ENCODE results near the gene MAN1C1. TPM values are rescaled to one million over a fixed set of nuclear protein-coding genes. Genes with fewer than 3 reads are reported as not detected.

The MAN1C1 gene
- total RNA-seq, 2 donors from 2014 or later = 2.2 to 4.3 TPM

DNA sequence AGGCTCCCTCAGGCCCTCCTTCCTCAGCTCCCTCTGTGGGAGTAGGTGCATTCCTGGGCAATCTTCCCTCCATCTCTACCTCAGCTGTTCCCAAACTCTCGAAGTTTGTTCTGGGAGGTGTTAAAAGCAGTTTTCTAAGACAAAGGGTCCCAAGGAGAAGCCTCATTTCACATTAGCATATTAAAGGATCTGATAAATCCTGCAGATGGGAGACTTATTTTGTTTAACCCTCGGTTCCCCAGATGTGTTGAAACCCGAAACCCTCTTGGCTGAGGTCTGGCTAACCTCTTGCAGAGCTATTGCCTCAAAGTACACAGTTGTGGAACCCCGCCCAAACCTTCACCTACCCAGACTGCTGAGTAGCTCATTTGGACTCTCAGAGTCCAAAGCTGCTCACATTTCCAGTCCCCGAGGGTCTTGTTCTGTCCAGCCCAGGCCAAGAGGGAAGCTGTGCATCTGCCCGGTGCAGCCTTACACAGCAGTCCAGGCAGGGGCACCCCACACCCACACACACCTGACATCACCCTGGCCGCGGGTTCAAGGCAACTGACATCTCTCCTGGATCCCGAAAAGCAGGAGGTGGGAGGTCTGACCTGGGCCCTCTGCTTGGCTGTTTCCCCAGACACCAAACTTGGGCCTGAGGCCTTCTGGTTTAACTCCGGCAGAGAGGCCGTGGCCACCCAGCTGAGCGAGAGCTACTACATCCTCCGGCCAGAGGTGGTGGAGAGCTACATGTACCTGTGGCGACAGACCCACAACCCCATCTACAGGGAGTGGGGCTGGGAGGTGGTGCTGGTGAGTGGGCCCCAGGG is 163.9 kb downstream of the MAN1C1 start:
- H3K4me3 Mint-ChIP-seq = no peak overlapping the region
- Histone ChIP-seq H3K9me3 (ENCODE audit: control insufficient read depth, low read length) (no peaks in the 10 kb centered on the region), H3K4me1 (ENCODE audit: control insufficient read depth, insufficient read depth, low read length) (peaks cover 5% of the 10 kb centered on the region), H3K27ac (ENCODE audit: low read depth, low read length) (no peak overlapping the region), H3K4me3 (ENCODE audit: low read length) (no peak overlapping the region), H3K27me3 (ENCODE audit: control insufficient read depth, insufficient read depth, low read length, poor library complexity, severe bottlenecking) (no peaks in the 10 kb centered on the region), H3K9ac (ENCODE audit: extremely low read depth, low read length, poor library complexity, severe bottlenecking) (no peak overlapping the region), H3K36me3 (ENCODE audit: control insufficient read depth, insufficient read depth, low read length) (no peaks in the 10 kb centered on the region)
- H3K36me3 Mint-ChIP-seq (ENCODE audit: low read depth) = no peaks in the 10 kb centered on the region
- peak; percentile 84 for DNase-seq
- no peaks in the 10 kb centered on the region for H3K9me3 Mint-ChIP-seq
- H3K4me1 Mint-ChIP-seq = peaks cover 24% of the 10 kb centered on the region
- no peaks in the 10 kb centered on the region for H3K27me3 Mint-ChIP-seq (ENCODE audit: insufficient read depth)
- TF ChIP-seq, protein P1, sequence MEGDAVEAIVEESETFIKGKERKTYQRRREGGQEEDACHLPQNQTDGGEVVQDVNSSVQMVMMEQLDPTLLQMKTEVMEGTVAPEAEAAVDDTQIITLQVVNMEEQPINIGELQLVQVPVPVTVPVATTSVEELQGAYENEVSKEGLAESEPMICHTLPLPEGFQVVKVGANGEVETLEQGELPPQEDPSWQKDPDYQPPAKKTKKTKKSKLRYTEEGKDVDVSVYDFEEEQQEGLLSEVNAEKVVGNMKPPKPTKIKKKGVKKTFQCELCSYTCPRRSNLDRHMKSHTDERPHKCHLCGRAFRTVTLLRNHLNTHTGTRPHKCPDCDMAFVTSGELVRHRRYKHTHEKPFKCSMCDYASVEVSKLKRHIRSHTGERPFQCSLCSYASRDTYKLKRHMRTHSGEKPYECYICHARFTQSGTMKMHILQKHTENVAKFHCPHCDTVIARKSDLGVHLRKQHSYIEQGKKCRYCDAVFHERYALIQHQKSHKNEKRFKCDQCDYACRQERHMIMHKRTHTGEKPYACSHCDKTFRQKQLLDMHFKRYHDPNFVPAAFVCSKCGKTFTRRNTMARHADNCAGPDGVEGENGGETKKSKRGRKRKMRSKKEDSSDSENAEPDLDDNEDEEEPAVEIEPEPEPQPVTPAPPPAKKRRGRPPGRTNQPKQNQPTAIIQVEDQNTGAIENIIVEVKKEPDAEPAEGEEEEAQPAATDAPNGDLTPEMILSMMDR (conservative IDR thresholded peaks at IDR 0.05) = no peak
- WGBS, 2 experiments (ENCODE audit: insufficient coverage in 1 of 2, insufficient read length in 1 of 2) = 46 to 63% methylated on average over 7 to 14 of the region's 14 CpGs
- H3K27ac Mint-ChIP-seq = peak overlapping the region; percentile 44

DNA sequence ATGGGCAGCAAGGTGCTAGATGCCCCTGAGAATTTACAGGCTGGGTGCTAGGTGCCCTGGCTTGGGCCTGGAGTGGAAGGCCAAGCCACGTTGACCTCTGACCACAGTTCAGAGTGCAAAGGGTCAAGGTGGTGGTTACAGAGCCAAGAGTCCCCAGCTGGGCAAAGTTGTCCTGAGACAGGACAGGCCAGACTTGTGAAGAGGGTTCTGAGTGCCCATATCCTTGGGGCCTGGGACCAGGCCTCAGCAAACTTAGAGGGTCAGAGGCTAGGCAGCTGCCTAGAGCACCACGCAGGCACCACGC is 164.5 kb downstream of the MAN1C1 start:
- Mint-ChIP-seq H3K4me3 (no peak overlapping the region), H3K4me1 (peaks cover 21% of the 10 kb centered on the region), H3K27me3 (ENCODE audit: insufficient read depth) (no peaks in the 10 kb centered on the region), H3K27ac (no peak overlapping the region), H3K36me3 (ENCODE audit: low read depth) (no peaks in the 10 kb centered on the region), H3K9me3 (no peaks in the 10 kb centered on the region)
- DNase-seq = no peak
- peaks cover 5% of the 10 kb centered on the region for H3K4me1 ChIP-seq (ENCODE audit: control insufficient read depth, insufficient read depth, low read length)
- H3K9me3 ChIP-seq (ENCODE audit: control insufficient read depth, low read length) = no peaks in the 10 kb centered on the region
- no peak overlapping the region for H3K4me3 ChIP-seq (ENCODE audit: low read length)
- H3K27ac ChIP-seq (ENCODE audit: low read depth, low read length) = no peak overlapping the region
- TF ChIP-seq, protein P1 (conservative IDR thresholded peaks at IDR 0.05) = no peak
- no peaks in the 10 kb centered on the region for H3K27me3 ChIP-seq (ENCODE audit: control insufficient read depth, insufficient read depth, low read length, poor library complexity, severe bottlenecking)
- H3K9ac ChIP-seq (ENCODE audit: extremely low read depth, low read length, poor library complexity, severe bottlenecking) = no peak overlapping the region
- H3K36me3 ChIP-seq (ENCODE audit: control insufficient read depth, insufficient read depth, low read length) = no peaks in the 10 kb centered on the region
- 87 to 100% methylated on average over 1 to 3 of the region's 3 CpGs for WGBS, 2 experiments (ENCODE audit: insufficient coverage in 1 of 2, insufficient read length in 1 of 2)

DNA sequence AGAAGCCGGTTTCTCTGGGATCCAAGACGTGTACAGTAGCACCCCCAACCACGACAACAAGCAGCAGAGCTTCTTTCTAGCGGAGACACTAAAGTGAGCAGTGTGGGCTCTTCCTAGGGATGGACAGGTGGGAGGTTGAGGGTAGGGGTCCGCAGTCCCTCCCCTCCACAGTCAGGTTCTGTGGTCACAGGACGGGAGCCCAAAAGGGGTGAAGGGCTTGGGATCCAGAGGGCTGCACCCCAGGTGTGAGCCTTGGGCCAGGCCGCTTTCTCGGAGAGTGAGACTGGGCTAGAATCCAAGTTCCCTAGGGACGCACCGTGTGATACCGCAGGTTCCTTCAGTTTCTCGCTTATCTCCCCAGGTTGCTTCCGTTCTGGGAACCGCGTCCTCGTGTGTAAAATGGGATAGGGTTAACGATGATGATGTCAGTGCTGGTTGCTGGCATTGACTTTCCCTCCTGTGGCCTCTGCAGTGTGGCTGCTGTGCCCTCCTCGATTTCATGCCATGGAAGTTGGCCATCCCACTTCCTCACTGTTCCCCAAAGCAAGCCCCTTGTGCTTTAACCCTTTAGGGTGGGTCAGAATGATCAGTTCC is 166.1 kb downstream of the MAN1C1 start:
- Mint-ChIP-seq H3K9me3 (no peaks in the 10 kb centered on the region), H3K27ac (no peak overlapping the region), H3K36me3 (ENCODE audit: low read depth) (no peaks in the 10 kb centered on the region), H3K4me3 (no peak overlapping the region), H3K4me1 (peaks cover 21% of the 10 kb centered on the region), H3K27me3 (ENCODE audit: insufficient read depth) (no peaks in the 10 kb centered on the region)
- Histone ChIP-seq H3K4me1 (ENCODE audit: control insufficient read depth, insufficient read depth, low read length) (peaks cover 5% of the 10 kb centered on the region), H3K27ac (ENCODE audit: low read depth, low read length) (no peak overlapping the region), H3K4me3 (ENCODE audit: low read length) (no peak overlapping the region), H3K27me3 (ENCODE audit: control insufficient read depth, insufficient read depth, low read length, poor library complexity, severe bottlenecking) (no peaks in the 10 kb centered on the region), H3K36me3 (ENCODE audit: control insufficient read depth, insufficient read depth, low read length) (no peaks in the 10 kb centered on the region), H3K9me3 (ENCODE audit: control insufficient read depth, low read length) (no peaks in the 10 kb centered on the region), H3K9ac (ENCODE audit: extremely low read depth, low read length, poor library complexity, severe bottlenecking) (no peak overlapping the region)
- TF ChIP-seq, protein P1 (conservative IDR thresholded peaks at IDR 0.05) = no peak
- 87 to 91% methylated on average over 6 to 18 of the region's 18 CpGs for WGBS, 2 experiments (ENCODE audit: insufficient coverage in 1 of 2, insufficient read length in 1 of 2)
- DNase-seq = no peak
